Fibroblast of lung (primary cell): ENCODE data around the gene POLR1A. TPM values are rescaled to one million over a fixed set of nuclear protein-coding genes. Genes with fewer than 3 reads are reported as not detected.

ENCODE experiments used
- DNase-seq, 2 donors: peaks; one replicate each; pipeline versions ENCODE4 v3.0.0 to v3.0.0-alpha.2; 2010; ENCODE audit warnings: low read depth in 2 of 2
- H2AFZ ChIP-seq: 2 replicates; pipeline ENCODE4 v1.5.1; 2012; ENCODE audit warnings: low read length, control low read depth, inconsistent platforms
- H3K27ac ChIP-seq: 2 replicates; pipeline ENCODE4 v1.5.1; 2011; ENCODE audit warnings: low read length, control low read depth; ENCODE audit not compliant: insufficient read depth
- H3K27me3 ChIP-seq: 2 replicates; pipeline ENCODE4 v1.5.1; 2011; ENCODE audit warnings: mild to moderate bottlenecking, low read length; ENCODE audit not compliant: control insufficient read depth, insufficient read depth
- H3K36me3 ChIP-seq: 2 replicates; pipeline ENCODE4 v1.5.1; 2011; ENCODE audit warnings: low read length; ENCODE audit not compliant: control insufficient read depth, insufficient read depth
- H3K4me1 ChIP-seq: 2 replicates; pipeline ENCODE4 v1.5.1; 2011; ENCODE audit warnings: low read length; ENCODE audit not compliant: control insufficient read depth, insufficient read depth; ENCODE audit errors: extremely low read depth
- H3K4me2 ChIP-seq: 2 replicates; pipeline ENCODE4 v1.5.1; 2011; ENCODE audit warnings: low read length, control low read depth; ENCODE audit not compliant: insufficient read depth; ENCODE audit errors: extremely low read depth
- H3K4me3 ChIP-seq, 4 experiments: fragments of 200-600 bp in 1 of 4; sonication (generic) in 1 of 4; replicated peaks in 1 of 4; 2 replicates each; pipeline ENCODE4 v1.5.1; 2011 to 2016; ENCODE audit warnings: low read length in 4 of 4, low read depth in 3 of 4, mild to moderate bottlenecking in 3 of 4, control low read depth in 2 of 4, inconsistent platforms in 1 of 4, mixed read lengths in 1 of 4; ENCODE audit not compliant: insufficient read depth in 1 of 4; ENCODE audit errors: control extremely low read depth in 1 of 4
- H3K79me2 ChIP-seq: 2 replicates; pipeline ENCODE4 v1.5.1; 2012; ENCODE audit warnings: mild to moderate bottlenecking, low read length, inconsistent platforms; ENCODE audit not compliant: control insufficient read depth, insufficient read depth
- H3K9ac ChIP-seq: 2 replicates; pipeline ENCODE4 v1.5.1; 2011; ENCODE audit warnings: mild to moderate bottlenecking, low read length, control low read depth; ENCODE audit not compliant: insufficient read depth
- H3K9me3 ChIP-seq: 2 replicates; pipeline ENCODE4 v1.5.1; 2012; ENCODE audit warnings: low read depth, low read length; ENCODE audit not compliant: control insufficient read depth, insufficient read depth
- H4K20me1 ChIP-seq: 2 replicates; pipeline ENCODE4 v1.5.1; 2011; ENCODE audit warnings: low read length; ENCODE audit not compliant: control insufficient read depth, insufficient read depth; ENCODE audit errors: extremely low read depth
- CTCF ChIP-seq, 2 donors: IDR thresholded peaks in 1 of 2; conservative IDR thresholded peaks in 1 of 2; 1 replicate in 1 of 2; 2 replicates in 1 of 2; pipeline ENCODE4 v1.5.1; 2011 to 2012; ENCODE audit warnings: low read length in 2 of 2, control low read depth in 1 of 2, inconsistent platforms in 1 of 2, low read depth in 1 of 2, mild to moderate bottlenecking in 1 of 2
- EZH2 ChIP-seq: IDR thresholded peaks from 2 replicates; pipeline ENCODE4 v1.5.1; 2012; ENCODE audit warnings: low read length, control low read depth, mild to moderate bottlenecking; ENCODE audit errors: missing control alignments
- polyA plus RNA-seq, 2 donors: library from polyadenylated mRNA; depleted of rRNA in 1 of 2; stranded (reverse) in 1 of 2; unstranded in 1 of 2; fragments of >200 nt; gene quantifications; 2 replicates each; pipeline ENCODE4 v1.2.1, GENCODE V29; 2011 to 2012; ENCODE audit warnings: missing spikeins in 1 of 2
- total RNA-seq: library from RNA; depleted of rRNA; stranded (reverse); fragments of >200 nt; gene quantifications from 2 replicates; pipeline ENCODE4 v1.2.1, GENCODE V29; 2014

The POLR1A gene
- total and polyA plus RNA-seq, 2 donors (not counting 1 experiment from before 2014, with no cell fraction given) = 9.4 to 9.9 TPM

- H3K4me2 ChIP-seq = no peak overlapping the region
- H3K27ac ChIP-seq = no peak overlapping the region
- H3K9me3 ChIP-seq = no peaks in the 10 kb centered on the region
- no peaks in the 10 kb centered on the region for H3K27me3 ChIP-seq
- no peaks in the 10 kb centered on the region for H3K36me3 ChIP-seq
- H3K4me1 ChIP-seq = peaks cover 20% of the 10 kb centered on the region
- H3K4me3 ChIP-seq = no peak overlapping the region
- H3K79me2 ChIP-seq = no peaks in the 10 kb centered on the region
- H4K20me1 ChIP-seq = no peaks in the 10 kb centered on the region
- no peak overlapping the region for H3K9ac ChIP-seq
- DNase-seq = no peak
- no peak overlapping the region for H2AFZ ChIP-seq
- TF ChIP-seq EZH2 (no peak), CTCF (conservative IDR thresholded peaks at IDR 0.05 in 1 of 2, IDR thresholded peaks at IDR 0.05 in 1 of 2; ENCODE audit: low read depth in 1 of 2, low read length in 2 of 2) (no peak)
These were observed 109.8 kb downstream of the POLR1A start for GRCh38 chr2:85995648-85996529.

- H3K4me2 ChIP-seq = no peak overlapping the region
- no peaks in the 10 kb centered on the region for H4K20me1 ChIP-seq
- H3K27me3 ChIP-seq = no peaks in the 10 kb centered on the region
- H3K36me3 ChIP-seq = no peaks in the 10 kb centered on the region
- DNase-seq = no peak
- no peak overlapping the region for H2AFZ ChIP-seq
- no peak overlapping the region for H3K4me3 ChIP-seq
- no peaks in the 10 kb centered on the region for H3K79me2 ChIP-seq
- no peak overlapping the region for H3K27ac ChIP-seq
- TF ChIP-seq CTCF (conservative IDR thresholded peaks at IDR 0.05 in 1 of 2, IDR thresholded peaks at IDR 0.05 in 1 of 2; ENCODE audit: low read depth in 1 of 2, low read length in 2 of 2) = no peak
- TF ChIP-seq EZH2 = no peak
- H3K4me1 ChIP-seq = peaks cover 20% of the 10 kb centered on the region
- H3K9ac ChIP-seq = no peak overlapping the region
- no peaks in the 10 kb centered on the region for H3K9me3 ChIP-seq
These were observed 110.6 kb downstream of the POLR1A start for GRCh38 chr2:85994897-85995647.

- TF ChIP-seq EZH2 (no peak), CTCF (conservative IDR thresholded peaks at IDR 0.05 in 1 of 2, IDR thresholded peaks at IDR 0.05 in 1 of 2; ENCODE audit: low read depth in 1 of 2, low read length in 2 of 2) (no peak)
- H3K9me3 ChIP-seq = no peaks in the 10 kb centered on the region
- H3K79me2 ChIP-seq = no peaks in the 10 kb centered on the region
These were observed 111.3 kb downstream of the POLR1A start for GRCh38 chr2:85994421-85994777.

More at GRCh38 chr2:85994421-85994777, 111.3 kb downstream of the POLR1A start:
- Histone ChIP-seq H3K27me3 (no peaks in the 10 kb centered on the region), H3K4me3 (no peak overlapping the region), H3K9ac (no peak overlapping the region), H3K27ac (no peak overlapping the region), H3K4me2 (no peak overlapping the region), H2AFZ (no peak overlapping the region), H3K4me1 (peaks cover 18% of the 10 kb centered on the region), H3K36me3 (no peaks in the 10 kb centered on the region), H4K20me1 (no peaks in the 10 kb centered on the region)
- no peak for DNase-seq
